Measurements from ENCODE around the gene CCN2.

CCN2 gene

GRCh38 chr6:131966443-131966842 is 15.3 kb upstream of the CCN2 start:
- no peak for DNase-seq

DNA sequence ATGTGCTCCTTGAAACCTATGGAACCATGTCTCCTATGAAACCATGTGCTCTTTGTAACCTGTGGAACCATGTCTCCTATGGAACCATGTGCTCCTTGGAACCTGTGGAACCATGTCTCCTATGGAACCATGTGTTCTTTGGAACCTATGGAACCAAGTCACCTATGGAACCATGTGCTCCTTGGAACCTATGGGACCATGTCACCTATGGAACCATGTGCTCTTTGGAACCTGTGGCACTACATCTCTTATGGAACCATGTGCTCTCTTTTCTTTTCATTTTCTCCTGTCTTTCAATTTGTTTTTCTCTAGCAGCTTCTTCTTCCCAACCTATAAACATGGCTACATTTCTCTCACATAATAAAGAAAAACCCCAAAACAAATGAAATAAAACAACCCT is 11.9 kb upstream of the CCN2 start:
- DNase-seq = no peak

DNA sequence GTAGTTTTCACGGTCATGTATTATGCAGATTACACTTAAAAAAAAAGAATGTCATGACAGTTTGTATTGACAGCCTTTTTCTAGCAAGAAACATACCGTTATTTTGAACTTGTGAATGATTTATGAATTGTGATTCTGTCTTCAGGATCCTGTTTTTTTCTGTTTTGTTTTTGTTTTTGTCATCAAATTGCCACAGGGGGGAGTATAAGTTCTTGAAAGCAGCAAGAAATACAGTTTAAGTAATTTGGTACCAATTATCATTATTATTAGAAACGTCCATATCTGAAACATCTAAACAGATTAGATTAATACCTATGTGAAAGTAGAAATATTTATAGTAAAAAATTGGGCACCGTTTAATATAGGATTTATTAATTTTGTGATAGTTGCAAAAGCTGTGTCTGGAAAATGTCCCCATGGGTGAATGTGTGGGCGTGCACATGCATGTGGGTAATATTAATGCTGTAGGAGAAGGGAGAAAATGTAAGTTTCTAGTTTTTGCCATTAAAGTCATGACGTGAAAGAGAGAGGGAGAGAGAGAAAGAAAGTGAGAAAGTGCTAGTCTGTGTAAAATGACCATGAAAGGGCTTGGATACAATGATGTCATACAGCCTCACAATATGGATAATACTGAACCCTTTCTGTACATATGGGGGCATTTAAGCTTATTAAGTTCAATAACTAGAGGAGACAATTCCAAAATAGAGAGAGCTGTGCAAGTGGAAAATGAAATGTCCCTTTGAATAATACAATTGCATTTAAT is 9.4 kb upstream of the CCN2 start:
- no peak for DNase-seq

DNA sequence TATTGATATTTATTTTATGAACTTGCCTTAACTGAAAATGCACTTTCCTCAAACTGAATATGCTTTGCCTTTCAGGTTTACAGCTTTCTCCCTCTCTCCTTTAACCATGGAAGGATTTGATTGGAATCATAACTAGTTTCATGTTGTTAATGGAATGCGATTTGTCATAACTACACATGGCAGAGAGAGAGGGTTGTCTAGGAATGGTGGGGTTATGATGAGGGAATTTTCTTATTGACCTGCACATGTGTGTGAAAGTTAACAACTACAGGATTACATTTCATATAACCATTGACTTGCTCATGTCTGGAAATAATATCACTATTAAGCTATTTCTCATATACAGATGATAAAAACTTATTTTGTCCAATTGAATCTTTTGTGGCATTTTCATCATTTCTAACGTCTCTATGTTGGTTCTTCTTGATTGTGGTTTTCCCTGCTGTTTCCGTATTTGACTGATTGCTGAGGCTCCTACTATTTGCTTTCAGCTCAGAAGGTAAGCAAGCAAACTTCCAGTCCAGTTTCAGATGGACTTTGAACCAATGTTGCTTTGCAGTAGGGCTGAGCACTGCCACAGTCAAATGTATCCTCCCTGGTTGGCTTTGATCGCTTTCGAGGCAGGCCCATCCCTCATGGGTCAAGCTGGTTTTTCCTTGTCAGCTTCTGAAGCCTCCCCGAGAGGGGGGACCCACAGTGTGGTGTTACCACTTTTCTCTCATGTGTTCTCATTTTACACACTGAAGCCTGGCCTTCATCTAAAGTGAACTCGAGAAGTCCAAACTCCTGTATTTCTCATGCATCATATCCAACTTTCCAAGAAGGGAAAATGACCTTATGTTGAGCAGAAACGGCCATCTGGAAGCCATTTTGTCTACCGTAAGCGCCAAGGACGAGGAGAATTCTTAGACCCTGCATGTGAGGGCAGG is 7.6 kb upstream of the CCN2 start:
- no peak for DNase-seq

DNA sequence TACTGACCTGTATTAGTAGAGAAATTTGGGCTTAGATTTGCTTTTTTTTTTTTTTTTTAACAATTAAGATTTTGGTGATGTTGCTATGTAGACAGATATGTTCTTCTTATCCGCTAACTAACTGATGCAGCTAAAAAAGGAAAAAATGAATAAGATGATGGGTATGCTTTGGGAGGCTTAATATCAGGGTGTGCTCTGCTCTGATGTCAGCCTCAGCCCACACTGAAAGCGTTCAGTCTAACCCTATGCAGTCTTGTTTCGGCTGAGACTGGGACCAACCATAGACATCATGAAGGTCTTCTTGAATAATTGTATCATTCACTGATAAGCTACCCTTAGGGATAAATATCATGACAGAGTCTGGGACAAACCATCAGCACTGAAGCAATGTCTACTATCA is 6.9 kb upstream of the CCN2 start:
- DNase-seq = no peak

DNA sequence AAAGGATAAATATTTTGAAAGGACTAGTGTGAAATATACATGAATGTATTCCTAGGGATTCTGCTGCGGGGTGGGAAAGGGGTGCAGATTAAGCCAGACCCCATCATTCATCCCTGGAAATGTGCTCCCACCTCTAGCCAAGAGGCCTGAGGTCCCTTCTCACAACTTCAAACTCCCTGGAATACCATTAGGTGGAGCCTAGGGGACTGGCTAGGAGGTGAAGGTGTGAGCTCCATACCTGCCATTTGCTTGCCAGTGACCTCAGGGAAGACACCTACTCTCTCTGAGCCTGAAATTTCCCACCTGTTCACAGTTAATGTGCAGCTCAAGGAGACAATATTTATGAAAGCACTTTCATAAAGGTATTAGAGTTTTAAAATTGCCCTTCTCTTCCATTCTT is 4.7 kb upstream of the CCN2 start:
- no peak for DNase-seq

DNA sequence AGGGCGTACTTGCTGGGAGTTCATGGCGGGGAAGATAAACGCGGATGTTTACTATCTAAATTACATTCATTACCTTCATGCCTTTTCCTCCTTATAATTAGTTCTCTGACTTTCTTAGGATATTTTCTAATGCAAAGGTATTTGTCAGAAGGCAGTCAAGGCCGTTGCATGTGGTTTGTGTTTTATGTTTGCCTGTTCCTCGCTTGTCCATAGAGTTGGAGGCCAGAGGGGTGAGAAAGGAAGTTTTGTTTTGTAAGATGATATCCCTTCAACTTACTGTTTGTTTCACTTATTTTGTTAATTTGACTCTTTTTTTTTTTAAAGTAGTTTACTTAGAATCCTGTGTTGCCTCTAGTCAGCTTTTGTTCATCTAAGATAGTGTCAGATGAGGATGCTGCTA is 4.0 kb upstream of the CCN2 start:
- no peak for DNase-seq

DNA sequence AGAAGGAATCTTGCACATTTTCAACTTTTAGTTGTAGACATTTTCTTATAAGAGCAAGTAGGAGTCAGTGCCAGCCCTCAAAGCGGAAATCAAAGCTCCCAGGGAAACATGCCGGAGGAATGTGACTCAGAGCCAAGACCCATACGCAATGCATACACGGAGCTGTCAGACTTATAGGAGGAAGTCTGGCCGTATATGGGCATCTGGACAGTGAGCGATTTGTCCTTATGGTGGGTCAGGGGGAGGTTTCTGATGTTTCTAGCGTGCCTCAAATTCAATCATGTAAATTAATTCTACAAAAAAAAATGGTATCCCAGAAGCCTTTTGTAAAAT is 3.6 kb upstream of the CCN2 start:
- DNase-seq = no peak

- no peak for DNase-seq
These were observed 3.0 kb upstream of the CCN2 start for GRCh38 chr6:131954059-131954774.

DNA sequence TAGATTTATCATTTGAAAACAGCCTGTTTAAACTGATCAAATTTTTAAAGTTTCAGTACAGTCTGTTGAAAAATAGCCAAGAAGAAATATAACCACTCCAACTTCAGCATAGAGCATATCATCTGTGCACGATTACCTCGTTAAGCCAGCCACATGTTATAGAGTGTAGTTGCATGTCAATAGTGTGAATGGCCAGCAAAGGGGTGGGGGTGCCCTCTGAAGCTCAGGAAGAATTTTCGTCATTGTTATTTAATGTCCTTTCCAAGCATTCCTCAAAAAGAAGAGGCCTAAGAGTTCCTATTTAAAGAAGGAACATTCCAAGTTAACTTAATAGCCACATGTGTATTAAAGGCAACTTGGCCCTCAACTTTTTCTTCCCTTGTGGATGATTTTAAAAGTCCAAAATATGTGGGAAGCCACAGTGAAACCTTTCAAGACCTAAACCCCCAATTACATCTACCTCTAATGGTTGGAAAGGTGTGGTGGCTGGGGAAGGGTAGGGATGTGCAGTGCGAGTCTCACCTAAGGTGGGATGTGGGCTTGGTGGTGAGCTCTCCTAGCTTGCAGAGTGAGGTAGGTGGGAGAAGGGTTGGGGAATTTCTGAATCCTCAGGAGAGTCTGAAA is 1.8 kb upstream of the CCN2 start:
- DNase-seq = no peak

- DNase-seq = no peak
These were observed 531 bp upstream of the CCN2 start for GRCh38 chr6:131951576-131952230.

GRCh38 chr6:131949909-131950766 is 1.0 kb downstream of the CCN2 start:
- DNase-seq = peak in 48 of 51 donors; percentile 1 to 75 (median 50)

- DNase-seq = no peak
These were observed 1.6 kb downstream of the CCN2 start for GRCh38 chr6:131949620-131949908.

- no peak for DNase-seq
These were observed 2.2 kb downstream of the CCN2 start for GRCh38 chr6:131948692-131949619.

DNA sequence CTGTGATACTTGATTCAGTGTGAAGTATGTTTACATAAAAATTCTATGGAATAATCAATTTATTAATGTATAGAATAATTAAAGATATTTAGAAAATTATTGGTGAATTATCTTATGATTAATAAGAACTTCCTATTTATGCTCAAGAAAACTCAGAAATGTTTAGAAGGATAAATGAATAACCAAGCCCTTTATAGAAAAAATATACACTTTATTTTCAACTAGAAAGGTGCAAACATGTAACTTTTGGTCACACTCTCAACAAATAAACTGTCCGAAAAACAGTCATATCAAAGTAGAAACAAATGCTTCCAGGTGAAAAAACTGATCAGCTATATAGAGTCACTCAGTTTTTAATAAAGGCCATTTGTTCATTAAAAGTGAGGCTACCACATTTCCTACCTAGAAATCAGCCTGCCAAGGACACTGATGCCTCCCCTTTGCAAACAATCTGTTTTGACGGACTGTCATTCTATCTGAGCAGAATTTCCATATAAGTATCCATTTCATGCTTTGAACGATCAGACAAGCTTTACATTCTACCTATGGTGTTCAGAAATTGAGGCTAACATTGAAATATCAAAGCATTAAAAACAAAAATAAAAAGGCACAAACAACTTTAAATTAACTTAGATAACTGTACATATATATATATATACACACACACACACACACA is 3.0 kb downstream of the CCN2 start:
- DNase-seq = no peak

GRCh38 chr6:131946992-131947955 is 3.9 kb downstream of the CCN2 start:
- DNase-seq = no peak

GRCh38 chr6:131946404-131946991 is 4.7 kb downstream of the CCN2 start:
- DNase-seq = no peak
